GM10847 (cell line): ENCODE measurements around the gene EYA4.

Experiments used
- POLR2A ChIP-seq: IDR thresholded peaks from 2 replicates; pipeline ENCODE4 v1.6.1; 2011; ENCODE audit not compliant: insufficient read length; ENCODE audit errors: extremely low read depth

EYA4 gene

DNA sequence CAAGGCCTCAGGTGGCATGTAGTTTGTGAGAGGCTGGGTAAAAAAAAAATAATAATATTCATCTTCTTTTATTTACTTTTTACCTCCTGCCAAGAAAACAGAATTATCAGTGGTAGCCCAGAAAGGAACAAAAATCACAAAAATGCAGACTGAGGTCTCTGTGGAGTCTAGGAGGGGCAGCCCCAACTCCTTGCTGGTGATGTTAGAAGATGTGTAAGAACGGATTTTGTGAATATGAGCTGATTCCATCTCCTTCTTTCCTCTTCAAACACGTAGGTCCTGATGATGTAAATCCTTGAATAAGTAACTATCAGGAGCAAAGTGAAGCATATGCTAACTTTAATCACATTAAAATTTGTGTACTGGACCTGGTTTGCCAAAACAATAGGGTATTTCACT, 226.8 kb downstream of the EYA4 start:
- TF ChIP-seq POLR2A, result no peak

GRCh38 chr6:133468591-133468990, 227.4 kb downstream of the EYA4 start:
- no peak for TF ChIP-seq POLR2A

DNA sequence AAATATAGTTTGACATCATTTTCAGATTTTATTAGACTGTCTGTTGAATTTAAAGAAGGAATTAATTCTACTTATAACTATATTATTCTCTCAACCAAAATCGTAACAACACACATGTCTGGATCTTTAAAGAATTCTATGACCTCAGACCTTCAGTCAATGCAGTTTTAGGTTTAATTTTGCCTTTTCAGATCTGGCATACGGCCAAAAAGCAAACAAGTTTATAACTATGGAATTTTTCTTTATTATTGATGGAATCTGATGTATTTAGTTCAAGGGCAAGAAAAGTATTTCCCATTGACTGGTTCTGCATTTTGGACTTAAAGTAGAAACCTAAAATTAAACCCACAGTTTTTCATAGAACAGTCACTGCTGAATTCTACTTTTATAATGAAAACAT, 233.4 kb downstream of the EYA4 start:
- no peak for TF ChIP-seq POLR2A

DNA sequence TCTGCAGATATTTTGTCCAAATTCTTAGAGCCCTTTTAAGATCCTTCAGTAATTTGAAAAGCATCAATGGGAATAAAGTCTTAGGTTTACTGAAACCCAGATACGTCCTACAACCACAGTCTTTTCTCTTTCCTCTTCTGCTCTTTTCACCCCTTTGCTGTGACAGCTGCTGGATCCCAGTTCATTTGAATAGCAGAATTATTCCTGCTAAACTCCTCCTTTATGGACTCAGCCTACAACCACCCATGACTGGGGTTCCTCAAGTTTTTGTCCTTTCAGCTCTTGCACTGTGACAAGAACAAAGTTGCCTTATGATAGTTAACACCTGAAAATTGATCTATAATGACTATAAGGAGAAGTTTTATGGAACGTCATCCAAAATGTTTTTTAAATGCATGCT, 237.5 kb downstream of the EYA4 start:
- TF ChIP-seq POLR2A, result no peak

DNA sequence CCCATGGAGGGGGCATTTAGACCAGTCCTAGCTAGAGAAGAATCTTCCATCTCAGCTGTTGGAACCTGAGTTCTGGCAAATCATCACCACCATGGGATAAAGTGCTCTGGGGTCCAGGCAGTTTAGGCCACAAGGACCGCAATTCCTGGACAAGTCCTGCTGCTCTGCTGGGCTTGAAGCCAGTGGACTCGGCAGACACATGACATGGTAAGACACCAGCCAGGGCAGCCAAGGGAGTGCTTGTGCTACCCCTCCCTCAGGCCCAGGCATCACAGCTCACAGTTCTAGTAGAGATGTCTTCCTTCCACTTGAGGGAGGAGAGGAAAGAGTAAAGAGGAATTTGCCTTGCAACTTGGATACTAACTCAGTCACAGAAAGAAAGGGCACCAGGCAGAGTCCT, 246.0 kb downstream of the EYA4 start:
- TF ChIP-seq POLR2A, result no peak

GRCh38 chr6:133495205-133495903, 254.2 kb downstream of the EYA4 start:
- no peak for TF ChIP-seq POLR2A

DNA sequence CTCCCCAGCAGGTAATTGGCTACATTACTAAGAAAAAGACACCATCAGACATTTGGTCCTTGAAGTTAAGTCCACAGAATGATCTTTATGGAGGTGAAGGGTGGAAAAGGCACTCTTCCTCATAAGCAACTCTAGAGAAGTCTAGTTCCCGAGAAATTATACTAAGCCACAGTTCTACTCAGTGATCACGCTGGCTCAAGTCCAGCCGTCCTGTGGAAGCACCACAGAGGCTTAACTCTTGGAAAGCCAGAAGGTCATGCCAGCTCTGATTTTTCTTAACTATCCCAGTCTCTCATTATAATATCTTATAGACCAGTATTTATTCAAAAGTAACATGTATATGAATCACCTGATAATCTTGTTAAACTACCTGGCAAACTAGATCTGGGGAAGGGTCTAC, 258.5 kb downstream of the EYA4 start:
- no peak for TF ChIP-seq POLR2A

GRCh38 chr6:133501675-133502270, 260.6 kb downstream of the EYA4 start:
- no peak for TF ChIP-seq POLR2A

DNA sequence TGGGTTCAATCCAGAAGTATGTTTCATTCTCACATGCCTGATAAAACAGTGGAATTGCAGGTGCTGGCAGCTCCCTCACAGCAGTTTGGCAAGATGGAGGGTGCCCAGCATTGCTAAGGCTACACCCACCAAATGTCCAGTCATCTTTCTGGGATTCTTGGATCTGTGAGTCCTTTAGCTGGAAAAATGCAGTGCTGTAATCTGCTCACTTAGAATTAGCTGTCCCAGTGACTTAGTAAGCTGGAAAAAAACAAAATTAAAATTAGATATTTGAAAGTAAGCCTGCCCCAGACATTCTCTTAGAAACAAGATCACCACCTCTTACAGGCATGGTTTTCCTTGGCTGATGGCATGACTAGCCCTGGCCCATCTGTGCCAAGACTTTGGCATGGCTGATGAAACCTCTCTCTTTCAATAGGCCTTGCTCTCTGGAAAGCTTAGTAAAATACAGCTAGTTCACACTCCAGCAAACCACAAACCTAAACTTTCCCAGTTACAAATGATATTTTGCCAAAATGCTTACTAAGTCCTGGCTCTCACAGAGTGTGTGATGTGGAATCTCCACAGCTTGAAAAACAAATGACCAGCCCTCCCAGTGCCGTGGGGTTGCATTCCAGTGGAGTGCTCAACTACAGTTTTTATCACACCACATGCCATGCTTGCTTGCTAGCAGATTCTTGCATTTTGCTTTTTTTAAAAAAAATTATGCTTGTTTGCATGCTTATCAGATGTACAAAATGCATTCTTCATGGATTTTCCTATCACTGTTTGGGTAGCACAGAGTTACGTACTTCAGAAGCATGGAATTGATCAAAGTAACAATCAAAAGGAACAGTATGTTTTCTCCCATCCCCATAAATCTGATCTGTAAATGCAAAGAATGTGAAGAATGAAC, 261.5 kb downstream of the EYA4 start:
- no peak for TF ChIP-seq POLR2A

- no peak for TF ChIP-seq POLR2A
Measured at GRCh38 chr6:133503336-133503729, 262.2 kb downstream of the EYA4 start.

- no peak for TF ChIP-seq POLR2A
Measured at GRCh38 chr6:133504158-133504557, 263.0 kb downstream of the EYA4 start.

GRCh38 chr6:133504761-133505160, 263.6 kb downstream of the EYA4 start:
- TF ChIP-seq POLR2A, result no peak

DNA sequence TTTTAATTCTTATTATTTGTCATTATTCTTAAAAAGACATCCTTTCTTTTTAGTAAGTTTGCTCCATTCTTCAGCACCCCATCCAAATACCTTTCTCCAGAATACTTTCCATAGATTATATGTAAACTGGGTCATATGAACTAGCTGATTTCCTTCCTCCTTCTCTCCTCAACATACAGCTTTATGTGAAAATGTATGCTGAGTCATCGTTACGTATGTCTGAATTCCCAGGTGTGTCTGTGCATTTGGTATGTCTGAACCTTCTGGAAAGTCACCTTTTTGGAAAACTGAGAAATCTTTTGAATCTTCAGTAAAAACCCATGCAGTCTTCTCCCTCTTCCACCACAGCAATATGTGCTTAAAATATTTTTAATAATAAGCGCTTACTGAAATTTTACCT, 264.5 kb downstream of the EYA4 start:
- no peak for TF ChIP-seq POLR2A

DNA sequence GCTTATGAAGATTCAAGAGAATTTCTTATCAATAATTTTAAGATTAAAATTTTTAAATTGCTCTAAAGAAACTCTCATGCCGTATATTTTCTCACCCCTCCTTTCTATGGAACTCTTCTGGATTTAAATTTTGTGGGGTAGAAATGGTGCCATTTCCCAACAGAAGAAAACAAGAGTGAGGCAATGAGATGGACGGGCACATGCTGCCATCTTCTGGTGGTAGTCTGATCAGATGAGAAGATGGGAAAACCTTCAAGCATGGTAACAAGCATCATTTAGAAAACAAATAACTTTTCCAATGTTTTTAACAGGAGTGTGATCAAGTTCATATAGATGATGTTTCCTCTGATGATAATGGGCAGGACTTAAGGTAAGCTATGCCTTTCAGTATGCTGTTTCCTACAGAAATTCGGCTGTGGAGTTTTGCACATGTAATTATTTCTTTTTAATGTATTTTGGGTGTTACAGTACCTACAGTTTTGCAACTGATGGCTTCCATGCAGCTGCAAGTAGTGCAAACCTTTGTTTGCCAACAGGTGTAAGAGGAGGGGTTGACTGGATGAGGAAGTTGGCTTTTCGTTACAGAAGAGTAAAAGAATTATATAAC, 271.4 kb downstream of the EYA4 start:
- no peak for TF ChIP-seq POLR2A

- TF ChIP-seq POLR2A, result no peak
Measured at GRCh38 chr6:133523816-133524215, 282.7 kb downstream of the EYA4 start.

- no peak for TF ChIP-seq POLR2A
Measured at GRCh38 chr6:133526436-133526835, 285.3 kb downstream of the EYA4 start.

- no peak for TF ChIP-seq POLR2A
Measured at GRCh38 chr6:133528566-133528965, 287.4 kb downstream of the EYA4 start.
